HG03060 (cell line): ENCODE results near the gene CHTF18.
"Not testable (repeated sequence)": the region's sequence is repeated elsewhere in the genome, so short reads cannot be mapped to it uniquely, and the experiment has no call there.

ENCODE experiments used
- ATAC-seq: cut with Tn5 transposase; IDR thresholded peaks from one replicate; pipeline ENCODE4 v1.9.1; 2021; ENCODE audit warnings: low read depth, moderate number of reproducible peaks; ENCODE audit not compliant: unreplicated experiment

CHTF18 gene

DNA sequence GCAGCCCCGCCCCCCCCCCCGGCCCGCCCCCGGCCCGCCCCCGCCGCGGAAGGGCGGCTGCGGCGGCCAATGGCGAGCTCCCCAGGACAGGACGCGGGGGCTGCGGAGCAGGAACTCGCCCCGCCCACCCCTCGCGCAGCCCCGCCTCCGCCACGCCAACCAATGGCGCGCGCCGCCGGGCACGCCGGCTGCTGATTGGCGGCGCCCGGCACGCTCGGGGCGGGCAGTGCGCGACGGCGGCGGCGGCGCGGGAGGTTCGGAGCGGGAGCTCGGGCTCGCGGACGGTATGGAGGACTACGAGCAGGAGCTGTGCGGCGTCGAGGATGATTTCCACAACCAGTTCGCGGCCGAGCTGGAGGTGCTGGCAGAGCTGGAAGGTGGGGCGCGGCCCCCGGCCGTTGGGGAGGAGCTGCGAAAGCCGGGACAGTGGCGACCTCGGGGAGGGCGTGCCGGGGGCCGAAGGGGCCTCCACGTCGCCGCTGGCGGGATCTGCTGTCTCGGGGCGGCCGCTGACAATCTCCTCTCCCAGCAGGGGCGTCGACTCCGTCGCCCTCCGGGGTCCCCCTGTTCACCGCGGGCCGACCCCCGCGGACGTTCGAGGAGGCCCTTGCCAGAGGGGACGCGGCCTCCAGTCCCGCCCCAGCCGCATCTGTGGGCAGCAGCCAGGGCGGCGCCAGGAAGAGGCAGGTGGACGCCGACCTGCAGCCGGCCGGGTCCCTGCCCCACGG is at the start of gene CHTF18:
TSS of gene CHTF18 (plus strand) at position 222 of the 728 bp plus-strand sequence. CDS start at position 287, 65 bp downstream.
- no peak for ATAC-seq

DNA sequence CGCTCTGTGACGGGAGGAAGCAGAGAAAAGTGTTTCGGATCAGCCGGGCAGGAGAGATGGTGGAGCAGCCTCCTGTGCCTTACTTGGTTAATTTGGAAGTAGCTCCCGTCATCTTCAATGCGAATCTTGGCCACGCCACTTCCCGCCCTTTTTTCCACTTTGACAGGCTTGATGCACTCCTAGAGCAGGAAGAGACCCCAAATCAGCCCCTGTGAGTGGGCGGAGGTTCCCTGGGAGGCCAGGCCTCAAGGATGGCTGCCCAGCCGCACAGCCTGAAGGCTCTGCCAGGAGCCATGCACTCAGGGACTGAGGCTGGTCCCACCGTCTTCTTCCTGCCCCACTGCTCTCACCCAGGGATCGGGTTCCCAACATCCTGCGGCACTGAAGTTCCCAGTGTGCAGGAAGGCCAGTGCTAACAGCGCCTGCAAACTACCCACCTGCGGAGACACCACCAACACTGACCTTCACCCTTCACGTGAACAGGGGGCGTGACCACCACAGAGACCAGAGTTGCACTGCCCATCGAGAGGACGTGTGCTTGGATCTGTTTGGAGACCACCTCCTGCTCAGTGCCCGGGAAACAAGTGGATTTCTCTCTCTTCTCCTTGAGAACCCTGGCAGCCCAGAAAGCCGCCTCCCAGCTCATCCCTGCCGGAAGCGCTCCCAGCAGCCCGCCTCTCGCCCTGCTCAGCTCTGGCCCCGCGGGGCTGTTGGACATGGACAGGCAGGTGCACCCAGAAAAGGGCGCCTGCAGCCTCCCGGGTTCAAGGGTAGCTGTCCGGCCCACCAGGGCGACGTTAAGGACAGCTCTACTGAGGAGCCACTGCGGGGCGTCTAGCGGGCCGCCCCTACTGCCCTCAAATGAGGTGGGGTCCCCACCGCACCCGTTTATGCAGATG is 48.6 kb upstream of the CHTF18 start:
- ATAC-seq, result no peak

DNA sequence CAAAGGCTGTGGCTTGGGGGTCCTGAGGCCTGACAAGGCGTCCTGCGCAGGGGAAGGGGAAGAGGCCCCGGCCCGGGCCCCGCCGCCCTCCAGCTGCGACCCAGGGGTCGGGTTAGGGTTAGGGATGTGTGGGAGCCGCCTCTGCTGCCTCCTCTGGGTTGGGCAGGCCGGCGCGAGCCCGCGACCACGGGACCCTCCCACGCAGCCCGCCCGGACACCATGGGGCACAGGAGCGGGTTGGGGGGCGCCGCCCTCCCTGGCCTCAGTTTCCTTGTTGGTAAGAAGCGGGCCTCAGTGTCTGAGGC is 48.0 kb upstream of the CHTF18 start:
- no peak for ATAC-seq

DNA sequence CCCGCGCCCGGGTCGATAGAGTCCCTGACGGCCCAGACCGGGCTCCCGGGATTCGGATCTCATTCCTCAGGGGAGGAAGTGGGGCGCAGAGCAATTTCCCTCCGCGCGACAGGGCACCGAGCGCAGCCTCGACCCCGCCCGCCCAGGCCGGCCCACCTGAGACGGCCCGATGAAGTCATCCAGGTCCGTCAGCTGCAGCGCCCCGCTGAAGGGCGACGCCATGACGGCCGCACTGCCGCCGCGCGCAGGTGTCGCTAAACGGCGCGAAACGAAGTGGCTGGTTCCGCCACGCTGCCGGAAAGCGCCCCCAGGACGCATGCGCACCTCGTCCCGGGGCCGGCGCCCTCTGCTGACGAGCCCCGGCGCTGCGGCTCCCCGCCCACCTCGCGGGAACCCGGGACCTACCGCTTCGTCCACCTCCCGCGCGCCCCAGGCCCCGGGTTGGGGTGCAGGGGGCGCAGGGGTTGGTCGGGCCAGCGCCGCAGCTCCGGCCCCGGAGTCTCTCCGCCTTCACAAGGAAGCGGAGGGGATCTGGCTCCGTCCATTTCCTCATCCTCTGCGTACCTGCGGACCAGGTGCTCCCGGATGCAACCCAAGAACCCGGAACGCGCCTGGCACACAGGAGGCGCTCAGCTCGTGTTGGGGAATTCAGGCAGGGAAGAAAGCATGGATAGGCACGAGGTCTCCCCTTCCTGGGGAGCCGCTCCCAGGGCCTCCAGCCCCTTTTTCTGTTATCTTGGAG is 47.5 kb upstream of the CHTF18 start, which contains the start of gene CIAO3:
TSS of gene CIAO3 (minus strand) at position 234 of the 742 bp plus-strand sequence. CDS start at position 222, 12 bp downstream.
- peak; percentile 32 for ATAC-seq

DNA sequence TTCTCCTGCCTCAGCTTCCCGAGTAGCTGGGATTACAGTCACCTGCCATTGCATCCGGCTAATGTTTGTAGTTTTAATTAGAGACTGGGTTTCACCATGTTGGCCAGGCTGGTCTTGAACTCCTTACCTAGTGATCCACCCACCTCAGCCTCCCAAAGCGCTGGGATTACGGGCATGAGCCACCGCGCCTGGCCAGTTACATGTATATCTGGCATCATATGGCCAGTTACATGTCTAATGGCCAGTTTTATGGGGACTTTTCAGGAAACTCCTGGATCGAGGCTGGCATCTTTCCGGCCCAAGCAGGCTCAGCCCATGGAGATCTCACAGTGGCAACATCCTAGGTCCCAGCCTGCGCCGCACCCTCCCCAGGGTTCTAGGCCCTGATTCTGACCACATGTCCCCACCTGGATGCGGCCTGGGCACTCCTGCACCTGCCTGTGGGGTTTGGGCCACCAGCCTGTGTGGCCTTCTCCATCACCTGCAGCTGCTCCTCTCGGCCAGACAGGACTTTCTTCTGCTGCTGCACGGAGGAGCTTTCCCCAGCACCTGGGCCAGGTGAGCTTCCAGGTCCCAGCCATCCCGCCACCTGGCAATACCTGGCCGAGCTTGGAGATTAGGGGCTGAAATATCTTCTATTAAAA is 46.3 kb upstream of the CHTF18 start:
- no peak for ATAC-seq

DNA sequence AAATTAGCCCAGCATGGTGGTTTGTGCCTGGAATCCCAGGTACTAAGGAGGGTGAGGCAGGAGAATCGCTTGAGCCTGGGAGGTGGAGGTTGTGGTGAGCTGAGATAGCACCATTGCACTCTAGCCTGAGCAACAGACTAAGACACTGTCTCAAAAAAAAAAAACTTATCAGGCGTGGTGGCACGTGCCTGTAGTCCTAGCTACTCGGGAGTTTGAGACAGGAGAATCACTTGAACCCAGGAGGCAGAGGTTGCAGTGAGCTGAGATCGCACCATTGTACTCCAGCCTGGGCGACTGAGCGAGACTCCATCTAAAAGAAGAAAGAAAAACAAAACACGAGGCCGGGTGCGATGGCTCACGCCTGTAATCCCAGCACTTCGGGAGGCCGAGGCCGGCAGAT is 45.5 kb upstream of the CHTF18 start:
- ATAC-seq, result not testable (repeated sequence)

DNA sequence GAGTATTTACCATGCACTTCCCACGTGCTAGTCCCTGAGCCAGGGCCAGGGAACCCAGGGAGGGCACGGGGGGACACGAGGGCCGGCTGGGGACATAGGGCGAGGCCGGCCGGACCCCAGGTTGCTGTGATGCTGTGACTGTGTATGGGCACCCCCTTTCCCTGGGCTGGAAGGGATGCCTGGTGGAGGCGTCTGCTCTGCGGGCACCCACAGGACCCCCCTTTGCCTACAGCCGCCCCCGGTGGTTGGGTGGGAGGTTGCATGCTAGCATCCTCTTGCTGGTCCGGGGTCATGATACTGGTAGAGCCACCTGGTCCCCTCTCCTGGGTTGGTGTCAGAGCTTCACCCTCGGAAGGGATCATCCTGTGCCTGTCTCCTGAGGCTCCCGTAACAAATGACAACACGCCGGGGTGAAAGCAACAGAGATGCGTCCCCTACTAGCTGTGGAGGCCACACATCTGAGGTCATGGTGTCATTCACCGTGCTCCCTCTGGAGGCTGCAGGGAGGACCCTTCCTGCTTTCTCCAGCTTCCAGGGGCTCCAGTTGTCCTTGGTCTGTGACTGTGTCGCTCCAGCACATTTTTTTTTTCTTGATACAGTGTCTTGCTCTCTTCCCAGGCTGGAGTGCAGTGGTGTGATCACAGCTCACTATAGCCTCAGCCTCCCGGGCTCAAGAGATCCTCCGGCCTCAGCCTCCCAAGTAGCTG is 44.5 kb upstream of the CHTF18 start:
- no peak for ATAC-seq

DNA sequence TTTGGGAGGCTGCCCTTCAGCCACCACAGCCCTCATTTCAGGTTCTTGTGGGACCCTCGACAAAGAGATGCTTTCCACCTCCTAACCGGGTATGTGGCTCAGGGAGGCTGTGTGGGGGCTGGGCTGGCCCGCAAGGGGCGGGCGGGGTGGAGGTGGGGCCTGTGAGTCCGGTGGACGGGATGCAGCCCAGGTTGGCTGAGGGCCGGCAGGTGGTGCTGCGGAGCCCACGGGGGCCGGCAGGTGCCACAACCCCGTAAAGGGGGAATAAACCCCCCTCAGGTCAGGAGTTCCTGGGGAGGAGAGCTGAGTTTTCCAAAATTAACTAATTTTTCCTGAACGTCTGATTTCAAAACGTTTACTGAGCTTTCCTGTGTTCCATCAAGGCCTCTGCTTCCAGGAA is 42.7 kb upstream of the CHTF18 start:
- ATAC-seq, result no peak

DNA sequence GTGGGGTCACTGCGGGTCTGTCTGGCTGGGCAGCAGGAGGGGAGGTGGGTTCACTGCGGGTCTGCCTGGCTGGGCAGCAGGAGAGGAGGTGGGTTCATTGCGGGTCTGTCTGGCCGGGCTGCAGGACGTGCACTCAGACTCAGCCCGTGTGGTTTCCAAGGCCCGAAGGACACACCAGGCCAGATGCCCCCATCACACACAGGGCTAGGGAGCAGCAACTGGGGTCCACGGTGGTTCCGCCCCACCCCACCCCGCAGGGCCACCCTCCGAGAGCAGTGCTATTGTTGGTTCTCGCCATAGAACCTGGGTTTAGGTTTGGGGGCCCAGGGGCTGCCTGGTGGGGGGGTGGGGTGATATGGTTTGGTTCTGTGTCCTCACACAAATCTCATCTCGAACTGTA is 41.8 kb upstream of the CHTF18 start:
- ATAC-seq, result no peak

DNA sequence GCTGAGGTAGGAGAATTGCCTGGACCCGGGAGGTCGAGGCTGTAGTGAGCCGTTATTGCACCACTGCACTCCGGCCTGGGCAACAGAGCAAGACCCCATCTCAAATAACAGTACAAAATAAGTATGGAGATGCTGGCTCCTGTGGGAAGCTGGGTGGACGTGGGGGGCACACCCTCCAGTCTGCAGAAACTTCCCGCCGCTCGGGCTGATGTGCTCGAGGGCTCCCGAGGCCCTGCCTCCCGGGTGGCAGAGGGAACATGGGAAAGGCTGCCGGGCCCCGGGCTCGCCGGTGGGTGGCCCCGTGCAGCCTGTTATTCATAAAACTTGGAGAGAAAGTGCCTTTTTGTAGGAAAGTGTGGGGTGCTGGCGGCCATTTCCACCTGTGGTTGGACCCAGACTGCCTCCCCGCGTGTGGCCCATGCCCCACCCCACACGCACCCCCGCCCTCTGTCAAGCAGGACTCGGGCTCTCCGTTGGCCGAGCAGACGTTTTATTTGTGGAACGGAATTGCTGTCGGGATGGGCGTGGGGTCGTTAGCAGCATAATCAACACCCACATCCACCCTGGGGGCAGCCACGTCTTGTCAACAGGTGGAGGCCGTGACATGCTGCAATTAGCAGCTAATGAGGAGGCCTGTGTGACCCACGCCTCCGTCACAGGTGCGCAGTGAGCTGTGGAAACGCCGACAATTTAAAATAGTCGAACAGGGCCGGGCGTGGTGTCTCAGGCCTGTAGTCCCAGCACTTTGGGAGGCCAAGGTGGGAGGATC is 40.3 kb upstream of the CHTF18 start:
- ATAC-seq, result no peak

DNA sequence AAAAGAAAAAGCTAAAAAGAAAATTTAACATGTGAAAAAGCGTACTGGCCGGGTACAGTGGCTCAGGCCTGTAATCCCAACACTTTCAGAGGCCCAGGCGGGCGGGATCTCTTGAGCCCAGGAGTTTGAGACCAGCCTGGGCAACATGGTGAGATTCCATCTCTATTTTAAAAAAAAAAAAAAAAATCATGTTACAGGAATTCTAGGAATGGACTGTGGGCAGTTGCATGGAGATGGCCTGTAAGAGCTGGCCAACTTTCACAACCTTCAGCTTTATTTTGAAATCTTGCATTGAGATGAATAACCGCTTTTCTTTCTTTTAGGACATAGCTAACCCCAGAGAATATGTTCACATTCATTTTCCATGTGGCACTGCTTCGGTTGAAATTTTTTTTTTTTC is 39.4 kb upstream of the CHTF18 start:
- ATAC-seq, result no peak

DNA sequence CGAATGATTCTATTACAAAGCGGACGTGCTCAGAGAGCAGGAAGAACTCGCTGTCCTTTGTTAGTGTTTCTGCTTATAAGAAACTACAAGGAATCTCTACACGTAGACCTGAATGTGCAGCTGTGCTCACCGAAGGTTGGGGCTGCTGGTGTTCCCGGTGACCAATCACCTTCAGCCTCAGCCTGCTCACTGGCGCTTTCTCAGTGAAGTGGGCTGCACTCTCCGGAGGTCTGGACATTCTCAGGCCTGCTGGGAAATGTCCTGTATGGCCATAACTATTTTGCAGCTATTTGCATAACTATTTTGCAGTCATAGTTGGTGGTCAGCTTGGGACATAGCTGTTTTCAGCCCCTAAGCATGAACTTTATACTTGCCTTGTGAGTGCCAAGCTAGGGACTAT is 37.9 kb upstream of the CHTF18 start:
- no peak for ATAC-seq

DNA sequence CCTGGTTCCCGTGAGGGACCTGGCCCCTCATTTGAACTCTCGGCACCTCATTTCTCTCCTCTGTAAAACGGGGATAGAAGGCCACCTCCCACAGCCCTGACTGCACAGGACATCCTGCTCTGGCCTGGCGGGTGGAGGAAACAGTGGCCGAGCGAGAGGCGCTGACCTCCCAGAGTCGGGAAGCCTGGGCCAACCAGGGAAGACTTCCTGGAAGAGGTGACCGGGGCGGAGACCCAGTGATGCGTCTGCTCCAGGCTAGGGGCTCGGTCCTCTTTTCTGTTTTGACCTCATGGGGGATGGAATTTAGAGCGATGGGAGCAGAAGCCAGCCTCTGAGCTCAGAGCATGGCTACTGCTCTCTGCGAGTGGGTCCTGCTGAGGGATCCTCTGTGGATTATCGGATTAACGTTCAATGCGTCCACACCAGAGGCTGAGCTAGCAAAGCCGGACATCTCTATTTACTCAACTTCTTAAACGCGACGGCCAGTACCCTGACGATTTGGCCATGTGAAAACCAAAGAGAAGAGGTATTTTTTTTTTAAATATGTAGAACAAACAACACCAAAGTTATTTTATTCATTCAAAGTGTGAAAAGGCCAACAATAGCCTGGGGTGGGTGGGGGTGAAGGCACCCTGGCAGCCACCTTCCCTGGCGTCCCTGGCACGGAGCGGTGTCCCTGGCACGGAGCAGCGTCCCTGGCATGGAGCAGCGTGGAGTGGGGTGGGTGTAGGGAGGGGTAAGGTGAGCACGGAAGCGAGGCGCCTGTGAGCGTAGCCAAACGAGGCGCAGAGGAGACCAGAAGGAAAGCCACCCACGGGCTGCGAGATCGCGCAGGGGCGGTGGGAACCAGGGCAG is 37.0 kb upstream of the CHTF18 start:
- ATAC-seq, result no peak

DNA sequence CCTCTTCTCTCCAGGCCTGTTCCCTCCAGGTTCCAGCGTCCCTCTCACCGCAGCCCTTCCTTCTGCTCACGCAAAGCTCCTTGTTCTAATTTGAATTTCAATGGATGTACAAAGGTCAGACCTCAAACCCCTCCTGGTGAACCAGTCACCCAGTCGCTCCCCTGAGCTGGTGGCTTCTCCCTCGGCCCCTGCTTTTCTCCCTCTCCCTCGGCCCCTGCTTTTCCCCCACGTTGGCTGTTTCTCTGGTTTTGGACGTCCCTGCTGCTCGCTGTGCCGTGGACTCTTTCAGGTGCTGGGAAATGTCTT is 36.5 kb upstream of the CHTF18 start:
- ATAC-seq, result no peak

DNA sequence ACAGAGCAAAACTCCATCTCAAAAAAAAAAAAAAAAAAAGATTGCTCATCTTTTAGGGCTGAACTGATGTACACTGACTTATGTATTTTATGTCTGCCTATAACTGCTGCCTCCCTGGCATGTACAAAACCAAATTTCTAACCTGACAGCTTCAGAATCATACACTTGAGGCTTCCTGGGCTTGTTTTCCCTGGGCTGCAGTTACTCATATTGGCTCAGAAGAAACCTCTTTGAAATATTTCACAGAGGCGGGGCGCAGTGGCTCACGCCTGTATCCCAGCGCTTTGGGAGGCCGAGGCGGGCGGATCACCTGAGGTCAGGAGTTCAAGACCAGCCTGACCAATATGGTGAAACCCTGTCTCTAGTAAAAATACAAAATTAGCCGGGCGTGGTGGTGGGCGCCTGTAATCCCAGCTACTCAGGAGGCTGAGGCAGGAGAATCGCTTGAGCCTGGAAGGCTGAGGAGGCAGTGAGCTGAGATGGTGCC is 34.3 kb upstream of the CHTF18 start:
- ATAC-seq, result not testable (repeated sequence)

DNA sequence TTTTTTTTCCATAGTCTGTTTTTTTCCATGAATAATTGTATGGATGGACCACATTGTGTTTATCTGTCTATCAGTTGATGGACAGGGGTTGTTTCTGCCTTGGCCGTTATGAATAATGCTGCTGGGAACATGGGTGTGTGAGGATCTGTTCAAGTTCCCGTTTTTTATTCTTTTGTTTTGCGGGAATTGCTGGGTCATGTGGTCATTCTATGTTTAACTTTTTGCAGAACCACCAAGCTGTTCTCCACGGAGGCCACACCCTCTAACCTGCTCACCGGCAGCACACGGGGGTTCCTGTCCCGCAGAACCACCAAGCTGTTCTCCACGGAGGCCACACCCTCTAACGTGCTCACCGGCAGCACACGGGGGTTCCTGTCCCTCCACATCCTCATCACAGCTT is 33.8 kb upstream of the CHTF18 start:
- no peak for ATAC-seq

DNA sequence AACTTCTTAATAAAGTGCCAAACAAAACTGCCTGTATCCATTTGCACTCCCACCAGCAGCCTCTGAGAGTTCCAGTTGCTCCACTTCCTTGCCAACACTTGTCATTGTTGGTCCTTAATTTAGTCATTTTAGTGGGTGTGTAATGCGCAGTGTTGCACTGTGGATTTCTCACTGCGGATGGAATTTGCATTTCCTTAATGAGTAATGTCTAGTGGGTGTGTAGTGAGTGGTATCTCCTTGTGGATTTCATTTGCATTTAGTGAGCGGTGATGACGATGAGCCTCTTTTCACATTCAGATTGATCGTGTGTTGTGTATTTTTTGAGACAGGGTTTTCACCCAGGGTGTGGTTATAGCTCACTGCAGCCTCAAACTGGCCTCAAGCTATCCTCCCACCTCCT is 32.0 kb upstream of the CHTF18 start:
- no peak for ATAC-seq

DNA sequence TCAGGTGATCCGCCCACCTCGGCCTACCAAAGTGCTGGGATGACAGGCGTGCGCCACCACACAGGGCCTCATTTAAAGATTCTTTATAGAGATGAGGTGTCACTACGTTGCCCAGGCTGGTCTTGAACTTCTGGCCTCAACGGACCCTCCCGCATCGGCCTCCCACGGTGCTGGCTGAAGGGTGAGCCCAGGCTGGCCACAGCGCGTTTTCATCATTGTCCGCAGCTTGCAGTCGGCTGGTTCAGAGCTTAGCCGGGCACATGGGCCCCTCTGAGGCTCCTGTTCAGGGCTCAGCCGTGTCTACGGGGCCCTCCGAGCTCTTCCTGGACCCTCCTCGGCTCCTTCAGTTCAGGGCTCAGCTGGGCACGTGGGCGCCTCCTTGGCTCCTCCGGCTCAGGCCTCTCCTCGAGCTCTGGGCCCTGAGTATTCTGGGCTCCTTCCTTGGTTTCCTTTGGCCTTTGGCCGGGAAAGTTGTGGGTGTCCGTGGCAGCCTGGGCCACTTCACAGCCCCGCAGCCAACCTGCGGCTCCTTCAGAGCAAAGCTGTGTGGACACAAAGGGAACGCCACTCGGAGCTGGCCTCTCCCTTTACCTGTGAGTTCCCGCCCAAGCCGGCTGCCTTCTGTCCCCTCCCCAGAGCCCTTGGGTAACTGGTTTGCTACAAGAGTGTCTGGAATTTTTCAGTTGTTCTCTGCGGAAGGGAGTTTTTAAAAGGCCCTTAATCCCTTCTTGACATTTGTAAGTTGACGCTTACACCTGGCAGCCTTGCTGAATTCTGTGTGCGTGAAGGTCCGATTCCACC is 29.1 kb upstream of the CHTF18 start:
- no peak for ATAC-seq
